ENCODE results near the gene TRPM4.

TRPM4 gene

DNA sequence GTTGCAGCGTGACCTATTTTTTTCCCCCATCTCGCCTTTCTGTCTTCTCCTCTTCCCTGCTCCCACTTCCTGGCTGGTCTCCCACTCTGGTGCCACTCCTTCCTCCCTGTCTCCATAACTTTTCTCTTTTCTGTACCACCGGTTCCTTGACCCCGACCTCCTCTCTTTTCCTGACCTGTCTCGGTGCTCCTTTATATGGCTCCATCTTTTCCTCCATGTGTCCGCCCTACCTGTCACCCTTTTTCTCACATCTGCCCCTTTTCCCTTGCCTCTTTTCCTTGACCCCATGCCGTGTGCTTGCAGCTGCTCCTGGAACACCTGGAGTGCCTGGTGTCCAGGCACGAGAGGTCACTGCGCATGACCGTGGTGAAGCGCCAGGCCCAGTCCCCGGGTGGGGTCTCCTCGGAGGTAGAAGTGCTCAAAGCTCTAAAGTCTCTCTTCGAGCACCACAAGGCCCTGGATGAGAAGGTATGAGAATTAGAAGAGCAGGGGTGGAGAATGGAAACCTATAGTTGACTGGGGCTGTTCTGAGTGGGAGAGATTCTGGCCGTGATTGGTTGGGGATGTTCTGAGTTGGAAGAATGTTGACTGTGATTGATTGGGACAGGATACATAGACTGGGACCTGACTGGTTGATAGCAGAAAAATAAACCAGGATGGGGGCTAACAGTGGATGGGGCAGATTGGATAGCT lies 28.9 kb upstream of the TRPM4 start:
- TF ChIP-seq TCF12 (IDR thresholded peaks at IDR 0.05; ENCODE audit: low read depth) (0 out of 2 replicates have a peak, but pooled peaks have one; percentile 12), USF1 (IDR thresholded peaks at IDR 0.05) (no peak), EP300 (IDR thresholded peaks at IDR 0.05; ENCODE audit: borderline replicate concordance) (no peak)

GRCh38 chr19:49129238-49129583 lies 28.4 kb upstream of the TRPM4 start:
- 0 out of 2 replicates have a peak, but pooled peaks have one; percentile 2 for TF ChIP-seq TCF12 (IDR thresholded peaks at IDR 0.05; ENCODE audit: low read depth)
- no peak for TF ChIP-seq TEAD4 (IDR thresholded peaks at IDR 0.05)
- no peak for TF ChIP-seq EP300 (IDR thresholded peaks at IDR 0.05; ENCODE audit: borderline replicate concordance)
- no peak for TF ChIP-seq ZBTB7A (IDR thresholded peaks at IDR 0.05; ENCODE audit: low read depth)
- no peak for TF ChIP-seq FOXM1 (IDR thresholded peaks at IDR 0.05; ENCODE audit: borderline replicate concordance, low read depth)
- TF ChIP-seq REST (IDR thresholded peaks at IDR 0.05; ENCODE audit: low read depth), result no peak
- no peak for TF ChIP-seq YY1 (IDR thresholded peaks at IDR 0.05; ENCODE audit: low read depth)
- no peak for TF ChIP-seq RAD21 (IDR thresholded peaks at IDR 0.05; ENCODE audit: low read depth)
- TF ChIP-seq CREB1 (IDR thresholded peaks at IDR 0.05; ENCODE audit: low read depth), result no peak
- no peak for TF ChIP-seq USF1 (IDR thresholded peaks at IDR 0.05)
- peak; percentile 84 for TF ChIP-seq MAX (IDR thresholded peaks at IDR 0.05)
- TF ChIP-seq TAF1 (IDR thresholded peaks at IDR 0.05; ENCODE audit: low read depth), result peak; percentile 10; the same call in 1 of the 2 replicates
- TF ChIP-seq NFIC (IDR thresholded peaks at IDR 0.05), result no peak
- TF ChIP-seq CEBPB (IDR thresholded peaks at IDR 0.05), result no peak
- TF ChIP-seq EGR1 (IDR thresholded peaks at IDR 0.05), result no peak

DNA sequence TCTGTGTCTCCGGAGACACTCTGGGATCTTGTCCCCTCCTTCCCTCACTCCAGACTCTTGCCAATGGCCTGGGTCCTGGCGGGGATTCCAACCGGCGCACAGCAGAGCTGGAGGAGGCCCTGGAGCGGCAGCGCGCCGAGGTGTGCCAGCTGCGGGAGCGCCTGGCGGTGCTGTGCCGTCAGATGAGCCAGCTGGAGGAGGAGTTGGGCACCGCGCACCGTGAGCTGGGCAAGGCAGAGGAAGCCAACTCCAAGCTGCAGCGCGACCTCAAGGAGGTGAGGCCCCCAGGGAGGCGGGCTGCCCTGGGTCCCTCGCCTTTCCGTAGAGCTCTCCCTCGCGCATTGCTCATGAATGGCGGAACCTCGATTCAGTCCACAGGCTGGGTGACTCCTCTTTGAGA lies 27.3 kb upstream of the TRPM4 start:
- no peak for TF ChIP-seq EGR1 (IDR thresholded peaks at IDR 0.05)
- no peak for TF ChIP-seq TAF1 (IDR thresholded peaks at IDR 0.05; ENCODE audit: low read depth)
- no peak for TF ChIP-seq REST (IDR thresholded peaks at IDR 0.05; ENCODE audit: low read depth)
- no peak for TF ChIP-seq ZBTB7A (IDR thresholded peaks at IDR 0.05; ENCODE audit: low read depth)
- TF ChIP-seq YY1 (IDR thresholded peaks at IDR 0.05; ENCODE audit: low read depth), result no peak
- no peak for TF ChIP-seq EP300 (IDR thresholded peaks at IDR 0.05; ENCODE audit: borderline replicate concordance)
- TF ChIP-seq TCF12 (IDR thresholded peaks at IDR 0.05; ENCODE audit: low read depth), result no peak
- TF ChIP-seq TEAD4 (IDR thresholded peaks at IDR 0.05), result no peak
- no peak for TF ChIP-seq RAD21 (IDR thresholded peaks at IDR 0.05; ENCODE audit: low read depth)
- no peak for TF ChIP-seq CEBPB (IDR thresholded peaks at IDR 0.05)
- no peak for TF ChIP-seq CREB1 (IDR thresholded peaks at IDR 0.05; ENCODE audit: low read depth)
- no peak for TF ChIP-seq USF1 (IDR thresholded peaks at IDR 0.05)
- no peak for TF ChIP-seq MAX (IDR thresholded peaks at IDR 0.05)

DNA sequence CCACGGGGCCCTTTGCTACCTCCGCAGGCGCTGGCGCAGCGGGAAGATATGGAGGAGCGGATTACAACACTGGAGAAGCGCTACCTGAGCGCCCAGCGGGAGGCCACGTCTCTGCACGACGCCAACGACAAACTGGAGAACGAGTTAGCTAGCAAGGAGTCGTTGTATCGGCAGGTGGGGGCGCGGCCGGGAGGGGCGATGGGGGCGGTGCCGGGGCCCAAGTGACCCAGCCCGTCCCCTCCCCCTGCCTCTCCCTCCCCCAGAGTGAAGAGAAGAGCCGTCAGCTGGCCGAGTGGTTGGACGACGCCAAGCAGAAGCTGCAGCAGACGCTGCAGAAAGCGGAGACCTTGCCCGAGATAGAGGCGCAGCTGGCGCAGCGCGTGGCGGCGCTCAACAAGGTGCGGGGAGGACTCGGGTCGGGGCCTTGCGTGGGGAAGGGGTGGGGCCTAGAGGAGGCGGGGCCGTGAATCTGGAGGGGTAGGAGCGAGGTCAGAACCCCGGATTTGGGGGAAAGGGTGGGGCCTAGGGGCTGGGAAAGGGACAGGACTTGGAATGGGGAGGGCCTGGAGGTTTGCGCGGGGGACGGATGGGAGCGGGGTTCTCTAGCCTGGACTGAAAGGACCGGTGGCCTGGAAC lies 24.5 kb upstream of the TRPM4 start:
- TF ChIP-seq TCF12 (IDR thresholded peaks at IDR 0.05; ENCODE audit: low read depth) (no peak), MAX (IDR thresholded peaks at IDR 0.05) (no peak), REST (IDR thresholded peaks at IDR 0.05; ENCODE audit: low read depth) (no peak), ZBTB7A (IDR thresholded peaks at IDR 0.05; ENCODE audit: low read depth) (no peak), CEBPB (IDR thresholded peaks at IDR 0.05) (no peak), TAF1 (IDR thresholded peaks at IDR 0.05; ENCODE audit: low read depth) (no peak), EGR1 (IDR thresholded peaks at IDR 0.05) (no peak), USF1 (IDR thresholded peaks at IDR 0.05) (no peak), RAD21 (IDR thresholded peaks at IDR 0.05; ENCODE audit: low read depth) (no peak), NFIC (IDR thresholded peaks at IDR 0.05) (no peak), CREB1 (IDR thresholded peaks at IDR 0.05; ENCODE audit: low read depth) (no peak), FOXM1 (IDR thresholded peaks at IDR 0.05; ENCODE audit: borderline replicate concordance, low read depth) (no peak), TEAD4 (IDR thresholded peaks at IDR 0.05) (no peak), EP300 (IDR thresholded peaks at IDR 0.05; ENCODE audit: borderline replicate concordance) (no peak), YY1 (IDR thresholded peaks at IDR 0.05; ENCODE audit: low read depth) (no peak)
